Erythroblast (primary cell): ENCODE data around the gene HOXA4.
A peak's percentile ranks its signal among the peaks of the same experiment; 100 is the strongest.

Source experiments
- DNase-seq, 2 experiments: peaks; one replicate each; lab custom pipeline; 2025; lab: John Stamatoyannopoulos, UW
- GATA1 ChIP-seq: IDR thresholded peaks from 2 replicates; pipeline ENCODE4 v1.6.1; 2011; ENCODE audit warnings: low read depth, mild to moderate bottlenecking, control low read depth, low read length, moderate library complexity
- POLR2A ChIP-seq: IDR thresholded peaks from 2 replicates; pipeline ENCODE4 v1.6.1; 2011; ENCODE audit warnings: mild to moderate bottlenecking, low read length

Gene HOXA4

DNA sequence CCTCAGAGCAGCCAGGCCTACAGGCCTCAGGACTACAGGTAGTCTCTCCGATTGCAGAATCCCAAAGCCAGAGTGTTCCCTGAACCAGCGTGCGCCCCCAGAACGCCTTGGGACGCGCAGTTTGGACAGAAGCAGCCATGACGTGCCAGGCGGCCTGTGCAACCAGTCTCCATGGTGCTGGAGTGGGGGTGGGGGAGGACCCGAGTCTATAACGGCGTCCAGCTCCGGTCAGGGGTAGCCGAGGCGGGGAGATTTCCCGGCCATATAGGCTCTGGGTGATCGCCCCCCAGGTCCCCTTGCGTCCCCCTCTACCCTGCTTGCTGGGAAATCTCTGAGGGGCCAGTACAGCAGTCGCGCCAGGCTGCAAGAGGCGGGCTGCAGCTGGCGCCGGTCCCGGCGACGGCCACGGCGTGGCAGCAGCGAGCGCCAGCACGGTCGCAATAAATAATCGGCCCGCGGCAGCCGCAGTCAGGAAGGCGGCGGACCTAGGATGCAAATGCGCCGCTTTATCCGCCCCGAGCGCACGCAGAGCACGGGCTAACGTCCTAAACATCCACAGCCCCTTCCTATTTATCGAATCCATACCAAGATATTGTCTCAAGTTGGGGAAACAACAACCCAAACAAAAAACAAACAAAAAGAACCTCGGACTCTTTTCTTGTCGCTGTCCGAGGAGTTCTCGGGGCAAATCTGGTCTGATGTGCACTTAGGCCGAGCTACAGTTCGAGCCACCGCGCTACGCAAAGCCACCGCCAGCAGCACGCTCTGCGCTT, 20.2 kb upstream of the HOXA4 start:
- DNase-seq, result peak; percentile 70 to 72
- TF ChIP-seq GATA1 (no peak), POLR2A (no peak)

- TF ChIP-seq GATA1, result no peak
- TF ChIP-seq POLR2A, result no peak
- DNase-seq, result no peak
These were observed 19.4 kb upstream of the HOXA4 start for GRCh38 chr7:27149842-27150567.

DNA sequence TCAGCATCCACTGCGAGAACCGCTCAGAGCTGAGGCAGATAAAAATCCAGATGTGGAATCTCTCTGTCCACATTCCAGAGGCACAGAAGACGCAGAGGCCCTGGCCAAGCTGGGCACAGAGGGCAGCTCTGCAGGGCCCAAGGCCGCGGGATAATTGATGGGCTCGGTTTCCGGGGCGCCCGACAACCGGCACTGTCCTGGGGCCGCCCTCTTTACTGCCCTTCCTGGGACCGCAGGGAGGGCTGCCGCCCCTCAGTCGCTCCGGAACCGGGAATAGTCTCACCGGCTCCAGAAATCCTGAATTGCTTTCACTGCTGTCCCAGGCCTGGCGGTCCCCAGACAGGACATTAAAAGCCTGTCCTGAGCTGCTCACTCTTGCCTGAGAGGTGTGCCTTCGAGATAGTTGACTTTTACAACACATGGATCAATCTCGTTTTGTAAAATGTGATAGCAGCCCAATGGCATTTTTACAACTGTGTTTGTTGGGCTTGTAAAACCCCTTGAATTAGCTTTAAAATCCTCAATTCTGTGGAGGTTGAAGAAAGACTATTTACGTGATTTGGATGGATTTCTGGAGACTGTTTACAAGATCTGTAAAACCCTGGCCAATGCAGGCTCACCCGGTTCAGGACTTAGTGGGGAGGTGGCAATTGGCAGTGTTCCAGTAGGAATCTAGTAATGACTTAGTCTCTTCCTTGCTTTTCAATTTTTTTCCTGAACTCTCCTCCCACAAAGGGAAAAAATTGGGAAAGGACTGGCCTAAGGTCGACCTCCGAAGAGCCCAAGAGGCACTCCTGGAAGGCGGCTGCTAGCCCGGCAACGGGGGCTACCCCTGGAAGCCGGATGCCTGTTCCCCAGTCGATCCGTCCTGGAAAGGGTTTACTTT, 18.4 kb upstream of the HOXA4 start:
- DNase-seq, result no peak
- TF ChIP-seq POLR2A, result no peak
- TF ChIP-seq GATA1, result no peak

DNA sequence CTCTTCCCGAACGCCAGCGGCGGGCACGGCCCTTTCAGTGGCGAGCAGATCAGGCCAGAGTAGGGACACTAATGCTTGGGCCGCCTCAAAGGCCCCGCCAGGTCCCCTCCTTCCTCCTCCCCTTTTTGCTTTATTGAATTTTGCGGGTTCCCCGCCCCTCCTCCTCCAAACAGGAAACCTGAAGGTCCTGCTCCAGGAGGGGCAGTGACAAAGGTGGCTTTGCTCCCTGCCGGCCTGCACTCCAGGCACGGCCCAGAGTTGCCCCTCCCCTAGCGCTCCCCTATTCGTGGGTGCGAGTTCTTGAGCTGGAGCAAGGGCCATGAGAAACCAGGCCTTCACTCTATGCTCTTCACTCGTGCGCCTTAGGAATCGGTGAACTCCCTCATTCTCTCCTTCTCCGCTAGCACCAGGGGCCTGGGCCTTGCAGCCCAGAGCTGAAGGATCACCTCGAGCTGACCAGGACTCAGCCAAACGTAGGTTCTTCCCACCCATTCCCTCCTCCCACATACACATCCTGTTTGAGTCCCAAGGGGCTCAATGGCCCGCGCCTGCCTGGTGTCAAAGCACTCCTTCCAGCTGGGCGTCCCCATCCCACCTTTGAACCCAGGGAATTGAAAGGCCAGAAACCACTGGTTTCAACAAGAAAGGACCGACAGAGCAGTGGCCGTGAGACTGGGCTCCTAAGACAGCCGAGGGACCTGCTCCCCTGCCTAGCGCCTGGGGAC, 17.6 kb upstream of the HOXA4 start:
- DNase-seq, result no peak
- TF ChIP-seq GATA1, result no peak

DNA sequence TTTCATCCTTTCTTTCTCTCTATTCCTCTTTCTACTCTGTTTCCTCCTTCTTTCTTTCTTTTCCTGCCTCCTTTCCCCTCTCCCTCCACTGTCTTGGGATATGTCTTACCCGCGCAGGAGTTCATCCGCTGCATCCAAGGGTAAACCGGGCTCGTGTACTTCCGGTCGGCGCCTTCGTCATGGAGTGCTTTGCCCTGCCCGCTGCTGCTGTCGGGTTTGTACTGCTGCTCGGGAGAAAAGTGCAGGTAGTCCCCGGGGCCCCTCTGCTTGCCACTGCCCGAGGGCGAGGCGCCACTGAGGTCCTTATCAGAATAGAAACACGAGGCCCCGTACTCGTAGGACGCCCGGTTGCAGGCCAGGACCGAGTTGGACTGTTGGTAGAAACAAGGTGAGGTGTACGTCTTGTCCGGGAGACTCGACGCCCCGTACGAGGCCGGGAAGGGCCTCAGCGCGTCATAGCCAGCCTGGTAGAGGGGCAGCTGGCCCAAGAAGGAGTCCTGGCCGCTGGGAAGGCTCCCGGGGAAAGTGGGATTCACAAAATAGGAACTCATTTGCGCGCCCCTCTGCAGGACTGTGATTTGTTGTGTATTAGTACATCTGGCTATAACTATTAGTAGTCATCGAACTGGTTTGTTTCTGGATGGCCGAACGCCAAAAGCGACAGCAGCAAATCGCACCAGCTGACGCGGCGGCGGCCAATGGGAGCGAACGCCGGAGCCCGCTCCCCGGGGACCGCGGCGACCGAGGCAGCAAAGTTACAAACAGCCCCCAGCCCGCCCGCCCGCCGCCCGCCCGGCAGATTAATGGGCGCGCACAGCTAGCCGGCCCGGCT, 16.9 kb upstream of the HOXA4 start, which contains the start of gene HOXA6:
TSS of gene HOXA6 (minus strand) at position 576 of the 832 bp plus-strand sequence. CDS start at position 551, 25 bp downstream.
- TF ChIP-seq GATA1, result no peak
- no peak for TF ChIP-seq POLR2A
- no peak for DNase-seq

GRCh38 chr7:27146491-27147198, 16.1 kb upstream of the HOXA4 start:
- DNase-seq, result no peak
- TF ChIP-seq POLR2A, result no peak
- TF ChIP-seq GATA1, result no peak

DNA sequence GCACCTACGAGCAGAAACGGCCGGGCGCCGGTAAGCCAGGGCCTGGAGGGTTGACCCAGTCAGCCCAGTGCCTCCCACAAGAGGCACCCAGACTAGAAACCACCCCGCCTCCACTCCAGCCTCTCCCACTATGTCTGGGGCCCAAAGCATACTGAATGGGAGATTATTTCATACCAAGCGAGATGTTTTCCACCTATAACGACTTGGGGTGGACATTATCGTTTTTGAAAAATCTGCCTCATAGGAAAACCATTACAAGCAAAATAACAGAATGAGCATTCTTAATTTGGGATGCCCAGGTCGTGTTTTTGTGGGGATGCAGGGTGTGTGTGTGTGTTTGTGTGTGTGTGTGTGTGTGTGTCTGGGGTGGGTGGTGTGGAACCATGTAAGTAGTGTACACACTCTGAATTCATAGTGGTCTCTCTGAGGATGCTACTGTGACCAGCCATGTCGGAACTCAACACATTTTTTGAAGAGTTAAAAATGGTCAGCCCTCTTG, 15.4 kb upstream of the HOXA4 start:
- DNase-seq, result no peak
- no peak for TF ChIP-seq POLR2A
- TF ChIP-seq GATA1, result no peak

- TF ChIP-seq GATA1 (no peak), POLR2A (no peak)
- no peak for DNase-seq
These were observed 14.8 kb upstream of the HOXA4 start for GRCh38 chr7:27145165-27145913.

DNA sequence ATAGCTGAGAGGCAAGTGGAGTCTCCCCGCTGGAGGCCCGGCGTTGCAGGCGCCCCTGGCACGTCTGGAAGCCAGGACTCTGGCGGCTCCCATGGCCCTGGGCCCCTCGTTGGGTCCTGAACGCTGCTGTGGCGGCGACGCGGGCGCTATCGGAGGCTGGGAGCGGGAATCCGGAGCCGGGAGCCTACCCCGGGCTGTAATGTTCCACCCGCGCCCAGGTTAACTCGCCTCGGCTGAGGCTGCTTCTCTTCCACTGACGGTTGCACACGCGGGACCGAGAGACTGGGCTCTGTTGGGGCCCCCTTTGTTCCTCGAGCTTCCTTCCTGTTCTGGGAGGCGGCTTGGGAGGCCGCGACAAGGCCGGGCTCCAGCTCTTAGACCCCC, 14.2 kb upstream of the HOXA4 start:
- TF ChIP-seq POLR2A (no peak), GATA1 (no peak)
- DNase-seq, result no peak

DNA sequence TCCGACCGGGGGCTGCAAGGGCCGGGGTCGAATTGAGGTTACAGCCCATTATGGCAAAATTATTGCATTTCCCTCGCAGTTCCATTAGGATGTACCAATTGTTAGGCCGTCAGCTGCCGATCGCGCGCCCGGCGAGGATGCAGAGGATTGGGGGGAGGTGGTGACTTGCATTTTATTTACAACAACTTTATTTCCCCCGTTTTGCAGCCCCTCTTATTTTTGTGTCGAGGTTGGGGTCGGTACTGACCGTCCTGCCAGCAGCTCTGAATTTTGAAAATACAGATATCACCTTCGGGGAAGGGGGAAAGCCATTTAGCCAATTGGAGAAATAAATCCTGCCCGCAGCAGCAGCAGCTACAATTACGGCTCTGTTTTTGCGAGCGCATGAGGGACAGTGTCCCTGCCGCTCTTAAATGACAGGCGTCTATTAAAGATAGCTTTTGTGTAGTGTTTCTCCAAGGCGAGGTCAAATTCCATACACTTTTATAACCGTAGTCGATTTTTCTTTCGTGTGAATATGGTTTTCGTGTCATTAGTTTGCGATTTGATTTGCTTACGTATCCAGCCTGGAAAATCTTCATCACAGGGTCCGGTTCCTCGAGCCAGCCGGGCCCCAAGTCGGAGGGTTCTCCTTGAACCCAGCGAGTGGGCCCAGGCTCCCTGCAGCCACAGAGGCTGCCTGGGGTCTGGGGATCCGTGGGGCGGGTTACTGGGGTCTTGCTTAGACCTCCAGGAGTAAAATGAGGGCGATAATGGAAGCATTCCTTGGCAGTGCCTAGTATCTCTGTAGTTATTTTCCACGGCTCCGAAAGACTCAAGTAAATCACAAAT, 13.6 kb upstream of the HOXA4 start:
- DNase-seq, result no peak
- TF ChIP-seq GATA1 (no peak), POLR2A (no peak)
